Stimulated activated effector memory CD8-positive, alpha-beta T cell treated with anti-CD3 and anti-CD28 coated beads, Interleukin-12 subunit alpha, Interleukin-12 subunit beta, amount 100 ng/mL, for 72 hours (primary cell): Measurements from ENCODE around the gene COA4.

ENCODE experiments used
- ATAC-seq: fragments of 150-1000 bp; cut with Tn5 transposase; 2 replicates; pipeline ENCODE4 v1.10.0; 2021
- DNase-seq, 2 donors: peaks; one replicate each; pipeline ENCODE4 v3.0.0; 2021 to 2022; ENCODE audit warnings: low spot score in 2 of 2
- H3K27ac Mint-ChIP-seq: one replicate; pipeline ENCODE4 v1.8.0; 2022; ENCODE audit warnings: mild to moderate bottlenecking, mixed read lengths
- H3K36me3 Mint-ChIP-seq: one replicate; pipeline ENCODE4 v1.8.0; 2022; ENCODE audit warnings: mild to moderate bottlenecking, mixed read lengths
- H3K4me1 Mint-ChIP-seq: one replicate; pipeline ENCODE4 v1.8.0; 2022; ENCODE audit warnings: mixed read lengths
- H3K4me3 Mint-ChIP-seq: one replicate; pipeline ENCODE4 v1.8.0; 2022; ENCODE audit warnings: mild to moderate bottlenecking, mixed read lengths
- H3K9me3 Mint-ChIP-seq: one replicate; pipeline ENCODE4 v1.8.0; 2022; ENCODE audit warnings: mixed read lengths

The COA4 gene

DNA sequence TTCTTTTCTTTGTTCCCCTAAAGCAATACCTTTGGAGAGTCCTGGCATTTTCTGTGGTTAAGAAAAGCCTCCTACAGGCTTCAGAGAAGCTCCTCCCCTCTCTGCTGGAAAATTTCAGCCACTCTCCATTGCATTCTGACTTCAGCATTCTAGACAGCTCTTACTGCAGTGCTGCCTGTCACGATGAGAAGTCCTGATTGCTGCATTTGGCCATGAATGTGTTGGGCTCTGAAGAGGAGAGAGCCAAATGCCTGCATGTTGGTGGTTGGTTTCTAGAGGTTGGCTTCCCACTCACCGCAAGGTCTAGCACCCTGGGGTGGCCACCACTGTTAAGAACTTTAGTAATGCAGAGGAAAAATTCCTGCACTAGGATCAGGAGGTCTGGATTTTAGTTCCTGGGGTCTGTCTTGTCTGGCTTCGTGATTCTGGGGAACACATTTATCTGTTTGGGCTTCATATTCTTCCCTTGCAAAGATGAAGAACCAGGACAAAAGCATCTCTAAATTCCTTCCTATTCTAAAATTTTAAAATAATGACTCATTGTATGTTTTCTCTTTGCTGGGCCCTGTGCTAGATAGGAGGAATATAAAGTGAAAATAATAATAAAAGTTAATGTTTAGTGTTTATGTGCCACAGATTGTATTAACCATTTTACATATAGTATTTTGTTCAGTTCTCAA lies 38.1 kb downstream of the COA4 start:
- ATAC-seq, result no peak
- Mint-ChIP-seq H3K36me3 (peaks cover 38% of the 10 kb centered on the region), H3K4me3 (no peak overlapping the region), H3K4me1 (no peaks in the 10 kb centered on the region), H3K9me3 (no peaks in the 10 kb centered on the region), H3K27ac (no peak overlapping the region)
- DNase-seq, result no peak

DNA sequence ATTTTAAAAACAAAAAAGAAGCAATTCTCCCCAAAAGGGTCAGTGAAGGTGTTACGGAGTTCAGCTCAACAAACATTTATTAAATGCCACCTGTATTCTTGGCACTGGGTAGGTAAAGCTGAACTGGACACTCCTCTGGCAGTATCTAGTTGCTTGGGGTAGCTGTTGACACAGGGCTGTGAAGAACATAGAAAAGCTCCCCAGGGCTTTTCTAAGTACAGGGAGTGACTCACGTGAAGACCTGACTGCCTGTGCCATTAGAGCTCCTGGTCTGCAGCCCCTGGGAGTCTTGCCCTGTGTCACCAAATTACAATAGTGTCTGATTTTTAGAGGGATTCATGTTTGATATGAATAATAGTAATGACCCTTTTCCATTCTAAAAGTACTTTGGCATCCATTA lies 43.6 kb downstream of the COA4 start:
- Mint-ChIP-seq H3K4me1 (no peaks in the 10 kb centered on the region), H3K27ac (no peak overlapping the region), H3K36me3 (peaks cover 53% of the 10 kb centered on the region), H3K9me3 (no peaks in the 10 kb centered on the region), H3K4me3 (no peak overlapping the region)
- no peak for DNase-seq
- no peak for ATAC-seq

DNA sequence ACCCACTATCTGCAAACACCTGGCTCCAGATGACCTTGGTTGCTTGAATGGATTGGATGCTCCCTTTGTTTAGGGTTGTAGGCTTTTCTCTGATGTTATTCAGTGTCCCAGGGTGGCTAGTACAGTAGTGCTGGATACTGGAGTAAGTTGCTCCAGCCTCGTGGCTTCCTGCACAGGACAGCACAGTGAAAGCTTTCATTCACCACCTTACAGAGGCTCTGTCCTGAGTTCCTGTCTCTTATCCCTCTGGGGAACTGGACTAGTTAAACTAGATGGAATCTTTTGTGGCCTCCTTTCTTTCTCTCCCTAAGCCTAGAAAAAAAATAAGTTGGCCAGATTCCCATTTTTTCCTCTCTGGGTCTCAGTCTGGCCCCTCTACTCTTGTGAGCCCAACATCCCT lies 46.4 kb downstream of the COA4 start:
- Mint-ChIP-seq H3K27ac (peak overlapping the region; percentile 77), H3K9me3 (no peaks in the 10 kb centered on the region), H3K4me3 (no peak overlapping the region), H3K4me1 (no peaks in the 10 kb centered on the region), H3K36me3 (peaks cover 69% of the 10 kb centered on the region)
- ATAC-seq (no peak), DNase-seq (no peak)
